B cell (primary cell): ENCODE measurements around the gene ZC3H15. TPM values are rescaled to one million over a fixed set of nuclear protein-coding genes. Genes with fewer than 3 reads are reported as not detected.

Experiments
- ATAC-seq: fragments of 200-7000 bp; cut with Tn5 transposase; one replicate; pipeline ENCODE4 v1.10.0; 2021; ENCODE audit warnings: low read depth, mild to moderate bottlenecking, moderate number of reproducible peaks, moderate library complexity
- CTCF ChIA-PET: fragments of 350-600 bp; sonication (Branson Sonifier 250); formaldehyde crosslinking; loops from one replicate; lab custom pipeline; 2021; ENCODE audit warnings: antibody characterized with exemption, inconsistent platforms; lab: Charles Lee
- POLR2A ChIA-PET: fragments of 350-600 bp; sonication (Branson Sonifier 250); formaldehyde crosslinking; loops from one replicate; lab custom pipeline; 2021; ENCODE audit warnings: antibody characterized with exemption; lab: Charles Lee
- DNase-seq: peaks from one replicate; pipeline ENCODE4 v3.0.0; 2013
- H2AFZ ChIP-seq: 2 replicates; pipeline ENCODE4 v1.6.1; 2012; ENCODE audit warnings: mild to moderate bottlenecking, low read depth, low read length; ENCODE audit not compliant: insufficient read depth, poor library complexity, severe bottlenecking
- H3K27ac ChIP-seq, 2 donors: 1 replicate in 1 of 2; 2 replicates in 1 of 2; pipeline ENCODE4 v1.5.1; 2012 to 2013; ENCODE audit warnings: low read length in 2 of 2, mild to moderate bottlenecking in 2 of 2, moderate library complexity in 1 of 2
- H3K27me3 ChIP-seq, 4 experiments: fragments of 200-600 bp in 1 of 4; sonication (generic) in 1 of 4; replicated peaks in 1 of 4; 1 replicate in 2 of 4; 2 replicates in 2 of 4; pipeline versions ENCODE4 v1.6.1 to v1.7.0; 2013 to 2016; ENCODE audit warnings: low read length in 3 of 4, mild to moderate bottlenecking in 2 of 4, mixed read lengths in 1 of 4, moderate library complexity in 1 of 4; ENCODE audit not compliant: insufficient read depth in 4 of 4, control insufficient read depth in 3 of 4; ENCODE audit errors: control extremely low read depth in 1 of 4
- H3K36me3 ChIP-seq, 2 experiments: replicated peaks in 1 of 2; 1 replicate in 1 of 2; 2 replicates in 1 of 2; pipeline versions ENCODE4 v1.6.1 to v1.7.1; 2013; ENCODE audit warnings: low read length in 1 of 2; ENCODE audit not compliant: insufficient read depth in 2 of 2, control insufficient read depth in 1 of 2; ENCODE audit errors: control extremely low read depth in 1 of 2, extremely low read depth in 1 of 2
- H3K4me1 ChIP-seq, 2 donors: fragments of 200-600 bp in 1 of 2; sonication (generic) in 1 of 2; 1 replicate in 1 of 2; 2 replicates in 1 of 2; pipeline versions ENCODE4 v1.5.1 to v1.6.1; 2013 to 2017; ENCODE audit warnings: low read length in 2 of 2; ENCODE audit not compliant: control insufficient read depth in 2 of 2, insufficient read depth in 2 of 2
- H3K4me2 ChIP-seq: replicated peaks from 2 replicates; pipeline ENCODE3; 2012; ENCODE audit warnings: mild to moderate bottlenecking, low read depth, low read length; ENCODE audit not compliant: poor library complexity, severe bottlenecking
- H3K4me3 ChIP-seq, 5 experiments: fragments of 200-600 bp in 1 of 5; sonication (generic) in 1 of 5; 1 replicate in 3 of 5; 2 replicates in 2 of 5; pipeline versions ENCODE4 v1.5.1 to v1.7.0; 2011 to 2016; ENCODE audit warnings: low read length in 4 of 5, mild to moderate bottlenecking in 4 of 5, low read depth in 2 of 5, control low read depth in 1 of 5, moderate library complexity in 1 of 5; ENCODE audit not compliant: insufficient read depth in 1 of 5; ENCODE audit errors: control extremely low read depth in 1 of 5, extremely low read depth in 1 of 5
- H3K79me2 ChIP-seq: fragments of 200-600 bp; sonication (generic); one replicate; pipeline ENCODE4 v1.6.0; 2016; ENCODE audit warnings: low read length; ENCODE audit not compliant: control insufficient read depth, insufficient read depth
- H3K9ac ChIP-seq: fragments of 200-600 bp; sonication (generic); 2 replicates; pipeline ENCODE4 v1.6.1; 2017; ENCODE audit warnings: mild to moderate bottlenecking, low read length, moderate library complexity
- H3K9me3 ChIP-seq, 3 donors: one replicate each; pipeline versions ENCODE4 v1.6.1 to v1.7.1; 2013; ENCODE audit warnings: low read length in 2 of 3; ENCODE audit not compliant: control insufficient read depth in 2 of 3, insufficient read depth in 1 of 3; ENCODE audit errors: control extremely low read depth in 1 of 3
- H4K20me1 ChIP-seq: 2 replicates; pipeline ENCODE4 v1.6.0; 2012; ENCODE audit warnings: mild to moderate bottlenecking, low read length; ENCODE audit not compliant: insufficient read depth, control insufficient read depth, poor library complexity, severe bottlenecking
- H3K27ac Mint-ChIP-seq: one replicate; pipeline ENCODE4 v1.8.0; 2021; ENCODE audit warnings: mixed read lengths
- H3K27me3 Mint-ChIP-seq: one replicate; pipeline ENCODE4 v1.8.0; 2021; ENCODE audit warnings: mixed read lengths
- H3K4me1 Mint-ChIP-seq: one replicate; pipeline ENCODE4 v1.8.0; 2021; ENCODE audit warnings: mixed read lengths
- H3K4me3 Mint-ChIP-seq: one replicate; pipeline ENCODE4 v1.8.0; 2021; ENCODE audit warnings: mixed read lengths
- H3K9me3 Mint-ChIP-seq: one replicate; pipeline ENCODE4 v1.8.0; 2022; ENCODE audit warnings: mixed read lengths; ENCODE audit not compliant: insufficient read depth
- CTCF ChIP-seq: fragments of 200-600 bp; IDR thresholded peaks from one replicate; pipeline ENCODE4 v1.8.0; 2022; ENCODE audit warnings: antibody characterized with exemption, mild to moderate bottlenecking
- EZH2 ChIP-seq: IDR thresholded peaks from 2 replicates; pipeline ENCODE4 v1.6.1; 2012; ENCODE audit warnings: borderline replicate concordance, low read depth, mild to moderate bottlenecking, moderate library complexity, low read length; ENCODE audit not compliant: insufficient read depth, poor library complexity, severe bottlenecking
- WGBS: methylation state at CpG from one replicate; pipeline ENCODE4 v1.1.5; 2013; ENCODE audit warnings: missing lambda C conversion rate; ENCODE audit not compliant: insufficient coverage; 5-methylcytosine and 5-hydroxymethylcytosine counted together
- intact Hi-C: fragments of 100-400 bp; cut with micrococcal nuclease; formaldehyde crosslinking; loops from one replicate; pipeline ENCODE4 v1.10.0; 2022
- polyA plus RNA-seq: library from polyadenylated mRNA; depleted of rRNA; stranded (reverse); fragments of >200 nt; gene quantifications from 2 replicates; pipeline ENCODE4 v1.2.3, GENCODE V29; 2012
- total RNA-seq, 2 donors: library from RNA; stranded (reverse); fragments of 120-200 nt in 1 of 2; gene quantifications; 1 replicate in 1 of 2; 2 replicates in 1 of 2; pipeline versions ENCODE4 v1.2.3 to v1.2.4, GENCODE V29; 2013 to 2022

Gene ZC3H15
- total and polyA plus RNA-seq, 2 donors (not counting 1 experiment from before 2014, with no cell fraction given), result 29.6 to 61.4 TPM

GRCh38 chr2:186493564-186494085 lies 7.6 kb downstream of the ZC3H15 start:
- intact Hi-C loops, result no loop called here
- H3K27ac ChIP-seq, result peak overlapping the region in 1 of 2 donors; percentile 42
- H3K4me2 ChIP-seq, result no peak overlapping the region
- no peak overlapping the region for H2AFZ ChIP-seq
- peaks cover 7 to 40% of the 10 kb centered on the region in 2 experiments for H3K36me3 ChIP-seq
- no CpG with 5 or more reads among the region's 2 CpGs for WGBS
- no peaks in the 10 kb centered on the region for H3K27me3 ChIP-seq
- no peak overlapping the region for H3K27ac Mint-ChIP-seq
- H3K4me3 Mint-ChIP-seq, result no peak overlapping the region
- POLR2A ChIA-PET, result no interaction called here
- peaks cover 86% of the 10 kb centered on the region for H4K20me1 ChIP-seq
- no peaks in the 10 kb centered on the region for H3K9me3 ChIP-seq
- CTCF ChIA-PET, result interaction anchor here (1.0 kb wide), 1 partner anchor 10 kb away, joined by 3 read pairs; no protein-coding TSS in a partner anchor
- no peak overlapping the region for H3K9ac ChIP-seq
- peaks cover 87% of the 10 kb centered on the region for H3K79me2 ChIP-seq
- ATAC-seq (no peak), DNase-seq (no peak)
- TF ChIP-seq CTCF (no peak), EZH2 (no peak)
- peaks cover 2 to 21% of the 10 kb centered on the region in 2 donors for H3K4me1 ChIP-seq
- H3K9me3 Mint-ChIP-seq, result no peaks in the 10 kb centered on the region
- H3K4me1 Mint-ChIP-seq, result peaks cover 52% of the 10 kb centered on the region
- no peak overlapping the region for H3K4me3 ChIP-seq
- H3K27me3 Mint-ChIP-seq, result no peaks in the 10 kb centered on the region

GRCh38 chr2:186496401-186496800 lies 10.3 kb downstream of the ZC3H15 start:
- Histone ChIP-seq H3K4me3 (no peak overlapping the region), H3K9me3 (no peaks in the 10 kb centered on the region), H3K27ac (no peak overlapping the region), H3K27me3 (no peaks in the 10 kb centered on the region), H3K4me2 (no peak overlapping the region), H3K79me2 (peaks cover 66% of the 10 kb centered on the region), H4K20me1 (peaks cover 79% of the 10 kb centered on the region), H3K36me3 (peaks cover 7 to 54% of the 10 kb centered on the region in 2 experiments), H3K4me1 (peaks cover 0 to 3% of the 10 kb centered on the region in 2 donors), H2AFZ (no peak overlapping the region), H3K9ac (no peak overlapping the region)
- Mint-ChIP-seq H3K27ac (no peak overlapping the region), H3K4me3 (no peak overlapping the region), H3K4me1 (peaks cover 33% of the 10 kb centered on the region), H3K27me3 (no peaks in the 10 kb centered on the region), H3K9me3 (no peaks in the 10 kb centered on the region)
- CTCF ChIA-PET, result interaction anchor here (0.7 to 0.9 kb wide), 2 partner anchors 9 to 14 kb away, joined by 4 read pairs; no protein-coding TSS in a partner anchor
- no peak for DNase-seq
- POLR2A ChIA-PET, result no interaction called here
- no peak for TF ChIP-seq CTCF
- WGBS, result 100% methylated on average over 1 of the region's 7 CpGs
- no peak for ATAC-seq
- intact Hi-C loops, result no loop called here
